Activated CD8-positive, alpha-beta memory T cell treated with anti-CD3 and anti-CD28 coated beads for 24 hours (primary cell): Measurements from ENCODE around the gene LRTM2.

Experiments
- DNase-seq: peaks from one replicate; pipeline ENCODE4 v3.0.0-alpha.2; 2020

Gene LRTM2

DNA sequence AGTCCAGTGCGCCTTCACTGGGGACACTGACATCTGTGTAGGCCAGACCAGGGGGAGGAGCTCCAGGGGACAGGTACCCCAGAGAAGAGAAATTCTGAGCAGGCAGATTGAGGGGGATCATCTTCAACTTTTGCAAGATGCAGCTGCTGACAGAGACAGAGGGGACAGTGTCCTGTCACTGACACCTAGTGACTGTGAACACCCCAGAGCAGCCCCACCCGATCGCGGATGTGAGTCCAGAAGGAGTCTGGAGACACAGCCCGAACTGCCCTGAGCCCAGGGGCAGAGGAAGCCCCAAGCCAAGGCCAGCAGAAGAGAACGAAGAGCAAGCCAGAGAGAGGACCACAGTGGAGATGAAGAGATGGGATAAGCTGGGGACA lies 21.7 kb upstream of the LRTM2 start:
- DNase-seq: no peak

DNA sequence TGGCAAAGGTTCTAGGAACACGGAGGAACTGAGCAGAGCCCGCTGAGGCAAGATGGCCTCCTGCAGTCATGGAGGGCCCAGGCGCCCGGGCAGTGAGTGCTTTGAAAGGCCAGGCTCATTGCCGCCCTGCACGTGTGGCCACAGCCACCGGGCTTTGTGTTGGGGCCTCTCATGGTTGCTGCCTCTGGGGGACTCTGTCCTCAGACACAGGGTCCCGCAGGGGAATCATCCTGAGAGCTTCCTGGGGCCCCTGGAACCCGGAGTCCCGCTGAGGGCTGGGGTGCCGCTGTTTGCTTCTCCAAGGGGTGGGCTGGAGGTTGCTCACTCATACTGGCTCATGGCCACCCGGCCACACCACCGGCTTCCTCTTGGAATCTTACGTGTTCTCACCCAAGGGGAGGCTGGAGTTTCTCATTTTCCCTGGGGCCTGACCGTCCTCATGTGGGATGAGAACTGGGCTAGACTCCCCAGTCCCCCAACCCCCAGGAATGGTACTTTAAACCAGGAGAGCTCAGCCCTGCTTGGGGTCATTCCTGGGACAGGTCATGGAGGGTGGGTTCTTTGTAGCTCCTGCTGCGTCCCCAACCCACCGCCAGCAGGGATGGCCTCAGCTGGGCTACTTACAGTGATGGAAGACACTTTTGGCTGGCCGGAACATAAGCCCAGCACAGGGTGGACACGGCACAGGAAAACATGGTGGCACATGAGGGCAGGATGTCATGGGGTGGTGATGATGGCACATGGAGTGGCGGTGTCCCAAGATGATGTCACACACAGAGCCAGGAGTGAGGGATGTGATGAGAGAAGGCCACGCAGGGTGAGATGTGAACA lies 21.1 kb upstream of the LRTM2 start:
- DNase-seq: peak; percentile 57

DNA sequence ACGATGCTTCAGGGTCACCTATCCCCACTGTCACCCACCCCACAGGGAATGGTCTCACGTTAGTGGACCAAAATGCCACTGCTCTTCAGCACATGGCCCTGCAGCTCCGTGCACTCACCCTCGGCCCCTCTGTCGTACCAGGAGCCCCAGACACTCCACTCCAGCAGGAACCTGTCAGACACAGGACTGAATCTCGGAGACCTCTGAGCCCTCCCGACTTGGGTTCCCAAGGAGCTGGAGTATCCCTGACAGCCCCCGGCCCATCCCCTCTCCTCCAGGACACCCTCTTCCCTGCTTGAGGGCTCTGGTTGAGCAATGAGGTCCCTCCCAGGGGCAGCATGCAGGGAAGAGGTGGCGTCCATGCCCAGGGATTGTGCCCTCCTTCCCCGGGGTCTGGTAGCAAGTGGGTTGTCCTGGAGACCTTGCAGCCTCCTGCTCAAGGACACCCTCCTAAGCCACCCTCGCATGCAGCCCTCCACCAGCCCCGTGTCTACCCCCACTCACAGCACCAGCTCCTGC lies 20.4 kb upstream of the LRTM2 start:
- DNase-seq: peak; percentile 54

DNA sequence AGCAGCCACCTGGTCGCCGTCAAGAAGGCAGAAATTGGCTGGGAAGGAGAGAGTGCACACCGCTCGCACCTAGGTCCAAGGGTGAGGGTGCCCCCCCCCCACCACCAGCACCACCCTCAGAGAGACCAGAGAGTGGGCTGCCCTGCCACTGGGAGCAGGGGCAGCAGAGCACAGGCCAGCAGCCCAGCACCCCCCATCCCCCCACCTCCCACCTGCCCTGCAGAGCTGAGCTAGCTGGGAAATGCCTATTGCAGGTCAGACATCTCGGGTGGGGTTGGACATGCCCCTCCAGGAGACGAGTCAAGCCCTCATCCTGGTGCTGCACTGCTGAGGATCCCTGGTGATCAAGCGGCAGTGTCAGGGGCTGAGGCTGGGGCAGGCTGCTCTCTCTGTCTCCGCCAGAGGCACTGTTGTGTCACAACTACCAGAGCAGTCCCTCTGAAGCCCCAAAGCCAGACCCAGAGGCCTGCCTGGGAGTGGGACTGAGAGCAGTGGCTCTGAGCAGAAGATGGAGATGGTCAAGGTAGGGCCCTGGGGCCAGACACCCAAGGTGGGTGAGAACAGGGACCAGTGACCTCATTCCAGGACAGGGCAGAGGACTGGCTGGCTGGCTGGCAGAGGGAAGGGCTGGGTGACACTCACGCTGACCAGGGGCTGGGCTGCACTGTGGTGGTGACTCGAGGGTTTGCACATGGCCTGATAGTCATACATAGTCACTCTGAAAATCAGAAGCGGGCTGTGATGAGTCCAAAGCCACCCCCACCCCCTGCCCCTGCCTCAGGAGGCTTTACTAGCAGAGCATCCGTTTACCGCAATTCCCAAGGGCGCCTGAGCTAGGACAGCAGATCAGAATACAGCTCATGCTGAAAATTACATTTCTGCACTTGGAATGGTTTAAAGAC lies 19.7 kb upstream of the LRTM2 start:
- DNase-seq: peak; percentile 62

DNA sequence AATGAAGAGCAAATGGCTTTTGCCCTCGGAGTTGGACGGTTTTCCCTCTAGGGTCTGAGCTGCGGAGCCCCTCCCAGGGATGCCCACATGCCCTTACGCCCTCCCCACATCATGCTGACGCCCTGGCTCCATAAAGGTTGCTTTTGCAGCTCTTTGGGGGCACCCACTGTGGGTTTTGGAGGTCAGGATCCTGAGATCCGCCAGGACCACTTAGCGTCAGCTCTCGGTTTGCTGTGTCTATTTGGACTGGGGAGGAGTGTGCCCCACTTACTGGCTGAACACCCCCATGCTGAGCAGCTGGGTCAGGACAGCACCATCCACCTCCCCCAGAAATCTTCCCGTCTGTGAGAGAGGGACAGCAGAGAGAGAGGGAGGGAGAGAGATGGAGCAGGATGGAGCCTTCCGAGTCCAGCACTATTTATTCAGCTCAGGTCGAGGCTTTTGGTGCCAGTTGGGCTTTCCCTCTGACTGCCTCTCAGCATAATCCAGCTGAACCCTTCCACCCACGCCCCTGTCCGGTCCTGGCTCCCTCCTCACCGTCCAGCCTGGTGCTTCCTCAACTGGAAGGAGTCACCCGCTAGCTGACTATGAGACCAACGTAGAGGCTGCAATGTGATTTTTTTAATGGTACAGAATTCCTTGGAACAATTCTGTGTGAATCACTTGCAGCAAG lies 18.9 kb upstream of the LRTM2 start:
- peak; percentile 45 for DNase-seq

DNA sequence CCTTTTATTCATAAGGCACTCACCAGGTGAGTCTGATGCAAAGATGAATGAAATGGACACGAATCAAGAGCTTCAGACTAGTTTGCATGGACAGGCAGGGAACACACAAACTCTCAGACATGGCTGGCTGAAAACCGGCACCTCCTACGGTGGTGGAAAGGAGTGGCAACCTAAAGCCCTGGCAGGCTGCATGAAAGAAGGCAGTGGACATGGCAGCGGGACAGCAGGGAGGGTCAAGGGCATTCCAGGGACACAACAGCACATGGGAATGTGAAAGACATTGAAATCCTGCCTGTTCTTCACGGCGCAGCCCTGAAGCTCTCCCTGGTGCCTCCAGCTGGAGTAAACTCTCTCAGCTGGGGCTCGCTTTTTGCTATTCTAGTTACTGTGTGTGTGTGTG lies 16.6 kb upstream of the LRTM2 start:
- no peak for DNase-seq

DNA sequence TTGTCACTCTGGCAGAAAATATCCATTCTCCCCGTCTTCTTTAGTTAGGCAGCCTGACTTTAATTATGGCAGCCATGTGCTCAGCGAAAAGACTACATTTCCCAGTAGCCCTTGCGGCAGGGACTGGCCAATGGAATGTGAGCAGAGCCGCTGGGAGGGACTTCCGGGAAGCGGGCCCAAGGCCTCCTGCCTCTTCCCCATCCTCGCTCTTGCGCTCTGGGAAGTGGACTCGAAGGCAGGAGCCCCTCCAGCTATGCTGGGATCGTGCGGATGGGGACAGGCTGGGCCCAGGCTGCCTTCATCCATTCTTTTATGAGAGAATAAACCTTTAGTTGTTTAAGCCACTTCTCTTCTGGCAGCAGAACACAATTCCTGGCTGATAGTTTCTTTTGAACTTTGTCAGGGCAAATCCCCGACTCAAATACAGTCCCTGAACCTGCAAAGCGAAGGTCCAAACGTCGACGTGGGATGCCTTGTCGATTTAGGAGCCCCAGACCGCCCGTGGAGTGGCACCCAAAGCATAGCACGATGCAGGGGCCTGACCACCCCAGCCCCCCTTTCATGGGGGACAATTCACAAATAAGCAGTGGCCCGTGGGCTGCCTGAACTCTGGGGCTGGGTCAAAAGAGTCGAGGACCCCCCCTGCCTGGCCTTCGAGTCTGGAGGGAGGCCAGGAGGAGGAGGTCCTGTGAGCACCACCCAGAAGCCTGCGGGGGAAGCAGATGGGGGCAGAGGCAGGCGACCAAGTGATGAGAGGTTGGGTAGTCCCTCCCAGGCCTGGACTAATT lies 15.6 kb upstream of the LRTM2 start:
- DNase-seq: peak; percentile 91

DNA sequence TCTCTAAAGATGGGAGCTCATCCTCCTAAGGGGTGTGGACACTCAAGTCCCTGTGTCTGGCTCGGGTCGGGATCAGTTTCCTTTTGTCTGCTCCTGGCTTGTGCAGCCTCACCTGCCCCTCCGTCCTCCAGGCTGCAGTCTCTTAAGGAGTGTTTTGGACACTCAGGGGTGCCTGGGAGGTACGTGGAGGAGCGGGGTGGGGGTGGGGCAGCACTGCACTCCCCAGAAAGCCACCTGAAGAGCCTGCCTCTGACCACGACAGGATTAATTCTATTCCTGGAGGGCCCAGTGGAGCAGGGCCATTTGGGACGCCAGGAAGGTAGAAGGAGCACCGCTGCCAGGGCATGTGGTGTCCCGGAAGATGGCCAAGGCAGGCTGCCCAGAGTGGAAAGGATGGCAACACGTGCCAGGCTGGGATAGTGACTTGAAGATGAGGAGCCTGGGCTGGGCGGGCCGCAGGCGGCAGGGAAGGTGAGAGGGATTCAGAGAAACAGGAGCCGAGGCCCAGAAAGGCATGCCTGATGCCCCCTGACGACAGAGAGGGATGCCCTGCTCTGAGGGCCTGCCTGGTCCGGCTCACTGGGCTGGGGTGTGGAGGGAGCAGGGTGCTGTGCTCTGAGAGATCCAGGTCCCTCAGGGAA lies 14.8 kb upstream of the LRTM2 start:
- no peak for DNase-seq

DNA sequence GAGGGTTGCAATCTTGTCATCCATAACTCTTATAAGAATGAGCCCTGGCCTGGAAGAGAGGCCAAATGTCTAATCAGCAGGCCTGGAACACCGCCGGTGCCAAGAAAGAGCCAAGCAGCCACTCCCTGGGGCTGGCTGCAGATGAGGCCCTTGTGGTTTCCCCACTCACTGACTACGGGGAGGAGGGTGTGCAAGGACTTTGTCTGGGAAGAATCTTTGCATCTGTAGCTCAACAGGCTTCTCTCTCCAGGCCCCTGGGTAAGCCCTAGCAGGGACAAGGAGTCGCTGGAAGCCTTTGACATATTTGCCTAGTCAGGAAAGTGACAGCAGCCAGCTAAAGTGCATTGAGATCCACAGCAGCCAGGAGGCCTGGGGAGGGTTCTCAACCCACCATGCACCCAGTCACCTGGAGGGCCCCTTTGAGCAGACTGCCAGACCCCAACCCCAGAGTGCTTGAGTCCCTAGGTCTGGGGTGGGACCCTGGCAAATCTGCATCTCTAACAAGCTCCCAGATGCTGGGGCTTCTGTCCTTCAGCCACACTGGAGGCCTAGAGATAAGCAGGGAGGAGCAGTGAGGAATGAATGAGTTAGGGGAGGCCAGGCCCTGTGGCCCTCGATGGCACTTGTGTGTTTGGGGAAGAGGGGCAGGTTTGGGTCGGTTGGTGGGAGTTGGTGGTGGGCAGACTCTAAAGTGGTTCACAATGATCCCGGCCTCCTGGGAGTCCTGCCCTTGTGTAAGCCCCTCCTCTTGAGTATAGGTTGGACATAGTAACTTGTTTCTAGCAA lies 13.9 kb upstream of the LRTM2 start:
- no peak for DNase-seq

DNA sequence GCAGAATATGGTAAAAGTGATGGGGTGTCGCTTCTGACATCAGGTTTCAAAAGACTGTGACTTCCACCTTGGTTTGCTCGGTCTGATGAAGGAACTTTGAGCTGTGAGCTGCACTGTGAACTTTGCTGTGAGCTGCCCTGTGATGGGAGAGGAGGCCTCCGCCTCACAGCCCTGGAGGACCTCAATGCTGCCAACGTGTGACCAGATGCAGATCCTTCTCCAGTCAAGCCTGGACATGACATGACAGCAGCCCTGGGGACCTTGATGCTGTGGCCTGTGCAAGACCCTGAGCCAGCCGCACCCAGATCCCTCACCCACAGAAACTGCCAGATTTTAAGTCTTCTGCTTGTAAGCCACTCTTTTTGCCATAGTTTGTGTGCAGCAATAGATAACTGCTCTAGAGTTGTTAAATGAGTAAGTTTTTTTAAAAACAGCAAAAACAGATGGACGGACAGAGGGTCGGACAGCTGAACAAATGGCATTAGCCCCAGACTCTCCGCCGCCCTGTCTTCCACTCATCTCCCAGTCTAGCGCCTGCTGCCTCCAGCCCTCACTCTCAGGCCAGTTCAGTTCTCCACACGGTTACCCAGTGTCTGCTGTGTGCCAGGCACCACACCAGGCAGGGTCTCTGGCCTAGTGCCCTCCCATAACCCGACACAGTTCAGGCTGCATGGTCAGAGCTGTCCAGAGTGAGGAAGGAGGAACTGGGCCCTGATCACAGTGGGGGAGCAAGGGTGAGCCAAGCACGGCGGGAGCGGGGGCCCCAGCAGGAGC lies 13.1 kb upstream of the LRTM2 start:
- DNase-seq: no peak

DNA sequence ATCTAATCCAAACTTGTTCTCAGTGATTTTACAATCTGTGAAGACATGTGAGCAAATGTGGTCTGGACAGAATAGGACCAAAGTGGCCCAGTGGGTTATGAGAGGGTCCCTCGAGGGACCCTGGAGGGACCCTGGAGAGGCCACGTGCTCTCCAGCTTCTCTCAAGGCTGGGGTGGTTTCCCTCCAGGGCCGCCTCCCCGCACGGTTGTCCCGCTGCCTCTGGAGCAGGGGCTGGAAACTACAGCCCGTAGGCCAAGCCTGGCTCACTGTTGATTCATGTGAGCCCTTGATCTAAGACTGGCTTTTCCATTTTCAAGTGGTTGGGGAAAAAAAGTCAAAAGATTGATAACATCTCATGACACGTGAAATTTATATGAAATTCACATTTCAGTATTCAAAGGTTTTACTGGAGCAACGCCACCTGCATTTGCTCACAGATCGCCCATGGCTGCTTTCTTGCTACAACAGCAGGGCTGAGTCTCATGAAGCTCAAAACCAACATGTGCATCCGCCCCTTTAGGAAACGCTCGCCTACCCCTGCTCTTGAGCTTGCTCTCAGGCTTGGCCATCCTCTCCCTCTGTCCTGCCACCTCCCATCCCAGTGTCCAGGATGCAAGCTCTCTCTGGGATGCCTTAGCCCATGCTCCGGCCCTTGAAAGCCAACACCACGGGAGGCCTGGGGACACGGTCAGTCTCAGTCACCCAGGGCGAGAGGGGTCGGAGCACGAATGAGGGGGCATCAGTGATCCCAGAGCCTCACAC lies 12.1 kb upstream of the LRTM2 start:
- no peak for DNase-seq

DNA sequence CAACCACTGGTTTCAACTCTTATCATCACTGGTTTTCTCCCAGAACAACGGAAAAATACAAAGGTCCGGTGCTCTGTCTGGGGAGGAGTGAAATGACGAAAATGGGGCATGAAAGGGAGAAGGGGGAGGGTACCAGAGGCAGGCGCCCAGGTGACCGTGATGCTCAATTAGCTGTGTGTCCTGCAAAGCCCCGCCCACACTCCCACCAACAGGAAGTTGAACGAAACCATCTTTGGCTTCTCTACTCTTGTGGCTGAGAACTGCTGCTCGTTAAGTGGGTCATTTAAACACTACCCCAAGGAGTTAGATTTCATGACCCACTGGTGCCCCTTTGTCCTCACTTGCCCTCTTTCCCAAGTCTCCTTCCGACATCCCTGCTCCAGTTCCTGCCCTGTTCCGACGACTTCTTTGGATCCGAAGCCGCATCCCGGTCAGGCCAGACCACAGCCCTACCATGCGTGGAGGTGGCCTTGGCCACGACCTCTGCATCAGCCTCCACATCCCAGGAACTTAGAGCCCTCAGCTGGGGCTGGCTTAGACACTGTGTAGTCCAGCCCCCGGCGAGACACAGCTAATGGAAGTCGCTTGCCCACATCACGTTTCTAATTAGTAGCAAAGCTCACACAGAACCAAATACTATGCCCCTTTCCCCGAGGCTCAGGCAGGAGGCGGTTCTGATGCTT lies 11.4 kb upstream of the LRTM2 start:
- DNase-seq: no peak

DNA sequence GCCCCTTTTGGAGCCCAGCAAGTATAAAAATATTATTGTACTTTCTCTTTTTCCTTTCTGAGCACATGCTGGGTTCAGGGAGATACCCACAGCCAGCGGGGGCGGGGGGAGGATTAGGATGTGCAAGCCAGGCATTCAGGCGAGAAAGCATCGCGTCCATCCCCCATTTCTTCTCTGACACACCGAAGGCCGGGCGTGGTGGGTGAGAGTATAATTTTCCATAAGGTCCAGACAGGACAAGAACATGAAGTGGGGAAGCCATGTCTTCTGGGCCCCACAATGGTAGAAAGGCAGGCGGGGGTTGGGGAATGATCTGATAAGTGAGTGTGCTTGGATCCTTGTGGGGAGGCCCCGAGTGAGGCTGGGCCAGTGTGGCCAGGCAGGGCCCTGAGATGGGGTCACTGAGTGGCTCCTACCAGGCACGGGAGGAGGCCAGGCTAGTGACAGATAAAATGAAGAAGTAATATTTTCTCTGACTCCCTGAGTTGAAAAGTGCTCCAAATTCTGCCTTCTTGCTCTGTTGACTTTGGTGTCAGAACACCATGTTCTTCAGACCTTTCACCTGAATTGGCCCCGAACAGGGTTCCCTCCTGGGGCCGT lies 10.7 kb upstream of the LRTM2 start:
- DNase-seq: no peak

DNA sequence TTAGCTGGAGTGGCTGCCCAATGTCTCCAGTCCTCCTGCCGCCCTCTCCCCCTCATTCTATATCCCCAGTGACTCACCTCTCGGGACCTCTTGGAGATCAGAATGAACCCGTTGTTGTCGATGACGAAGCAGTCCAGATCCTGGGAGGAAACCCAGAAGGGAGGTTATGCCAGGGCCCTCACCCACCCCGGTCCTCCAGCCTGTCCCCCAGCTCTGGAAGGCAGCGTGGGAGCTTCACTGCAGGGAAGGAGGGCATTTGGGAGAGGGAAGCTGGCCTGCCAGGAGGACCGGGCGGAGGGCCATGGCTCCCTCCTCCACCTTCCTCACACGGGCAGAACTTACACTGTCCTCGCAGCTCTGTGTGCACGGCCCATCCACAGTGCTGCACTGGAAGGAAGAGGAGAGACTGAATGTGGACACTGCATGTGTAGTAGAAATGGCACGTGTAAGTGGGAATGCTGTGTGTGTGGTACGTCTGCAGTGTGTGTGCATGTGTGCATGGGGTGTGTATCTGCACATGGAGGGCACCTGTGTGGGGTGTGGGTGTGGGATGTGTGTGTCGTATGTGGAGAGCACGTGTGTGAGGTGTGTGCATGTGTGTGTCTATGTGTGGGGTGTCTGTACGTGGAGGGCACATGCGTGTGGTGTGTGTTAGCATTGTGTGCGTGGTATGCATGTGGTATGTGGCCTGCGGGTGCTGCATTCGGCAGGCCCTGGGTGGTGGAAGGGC lies 10.0 kb upstream of the LRTM2 start:
- DNase-seq: no peak

DNA sequence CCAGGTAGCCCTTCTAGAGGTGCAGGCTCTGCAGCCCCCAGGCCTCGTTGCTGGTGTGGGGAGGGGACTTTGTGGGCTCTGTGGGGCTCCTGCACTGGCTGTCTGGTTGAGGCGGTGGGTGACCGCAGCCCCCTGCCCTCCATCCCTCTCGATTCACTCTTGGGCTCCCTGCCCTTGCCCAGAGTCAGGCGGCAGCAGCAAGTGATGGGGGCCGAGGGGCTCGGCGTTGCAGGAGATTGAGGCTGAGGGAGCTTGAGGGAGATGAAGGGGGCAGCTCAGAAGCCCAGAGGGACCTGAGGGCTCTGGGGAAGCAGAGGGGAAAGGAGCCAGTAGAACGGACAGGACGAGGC lies 9.5 kb upstream of the LRTM2 start:
- DNase-seq: no peak

DNA sequence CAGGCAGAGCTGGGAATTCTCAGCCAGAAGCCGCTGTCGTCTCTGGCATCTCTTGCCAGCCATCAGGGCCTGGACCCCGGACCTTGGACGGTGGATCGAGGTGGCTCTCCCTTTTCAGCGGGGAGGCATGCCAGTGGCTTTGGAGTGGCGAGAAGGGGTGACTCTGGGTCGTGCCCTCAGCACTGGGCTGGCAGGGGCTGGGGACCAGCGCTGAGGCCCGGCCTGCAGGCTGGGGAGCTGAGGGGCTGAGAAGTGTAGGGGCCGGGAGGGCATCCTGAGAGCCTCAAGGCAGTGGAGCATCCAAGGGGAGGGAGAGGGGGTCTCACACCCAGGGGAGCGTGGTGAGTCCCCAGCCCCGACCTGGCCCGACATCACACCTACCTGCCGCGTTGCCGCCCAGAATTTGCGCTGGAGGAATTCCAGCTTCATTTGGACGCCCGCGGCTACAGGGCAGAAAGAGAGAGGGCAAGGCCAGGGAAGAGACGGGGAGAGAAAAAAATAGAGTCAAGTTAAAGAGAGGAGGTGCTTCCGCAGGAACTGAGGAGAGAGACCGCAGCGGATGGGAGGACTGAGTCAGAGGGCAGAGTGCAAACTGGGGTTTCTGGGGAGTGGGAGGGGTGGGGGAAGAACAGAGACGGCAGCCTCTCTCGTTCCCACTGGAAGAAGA lies 9.0 kb upstream of the LRTM2 start:
- no peak for DNase-seq

DNA sequence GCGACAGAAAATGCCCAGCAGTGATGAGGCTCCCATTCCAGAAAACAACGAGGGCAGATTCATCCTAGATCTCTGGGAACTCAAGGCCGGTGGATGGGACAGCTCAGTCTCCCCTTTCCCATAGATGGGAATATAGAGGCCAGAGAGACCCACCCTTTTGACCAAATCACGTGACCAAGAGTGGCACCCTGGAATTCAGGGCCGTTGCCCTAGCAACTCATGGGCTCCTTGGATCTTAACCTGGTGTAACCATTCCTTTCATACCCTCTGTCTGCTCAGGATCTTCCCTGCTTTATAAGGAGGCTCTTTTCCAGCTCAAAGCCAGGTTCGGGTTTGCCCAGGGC lies 8.4 kb upstream of the LRTM2 start:
- no peak for DNase-seq
